Gastrocnemius medialis (tissue), 4 donors: ENCODE data around the gene KMT2E. TPM values are rescaled to one million over a fixed set of nuclear protein-coding genes. Genes with fewer than 3 reads are reported as not detected.

ENCODE experiments used
- ATAC-seq, 2 donors: fragments of 150-250 bp; one replicate each; pipeline ENCODE4 v1.9.1; 2016
- DNase-seq, 2 donors: peaks; one replicate each; pipeline ENCODE4 v3.0.0-alpha.2; 2019
- H3K27ac ChIP-seq, 4 donors: fragments of 200-600 bp; sonication (generic); 1 replicate in 1 of 4; 2 replicates in 3 of 4; pipeline ENCODE4 v1.5.1; 2016 to 2018; ENCODE audit warnings: mild to moderate bottlenecking in 2 of 4, moderate library complexity in 1 of 4
- H3K27me3 ChIP-seq, 3 donors: fragments of 200-600 bp; sonication (generic) in 2 of 3; 1 replicate in 1 of 3; 2 replicates in 2 of 3; pipeline versions ENCODE4 v1.5.1 to v1.6.0; 2016 to 2019; ENCODE audit warnings: mild to moderate bottlenecking in 1 of 3, moderate library complexity in 1 of 3
- H3K36me3 ChIP-seq, 2 donors: fragments of 200-600 bp; sonication (generic) in 1 of 2; one replicate each; pipeline ENCODE4 v1.5.1; 2017 to 2018
- H3K4me1 ChIP-seq, 2 donors: fragments of 200-600 bp; sonication (generic) in 1 of 2; one replicate each; pipeline ENCODE4 v1.5.1; 2016 to 2017; ENCODE audit warnings: mild to moderate bottlenecking in 2 of 2
- H3K4me3 ChIP-seq, 4 donors: fragments of 200-600 bp; sonication (generic) in 3 of 4; 1 replicate in 1 of 4; 2 replicates in 3 of 4; pipeline ENCODE4 v1.5.1; 2016 to 2019; ENCODE audit warnings: mild to moderate bottlenecking in 2 of 4
- H3K9me3 ChIP-seq, 3 donors: fragments of 200-600 bp; sonication (generic) in 2 of 3; 1 replicate in 1 of 3; 2 replicates in 2 of 3; pipeline ENCODE4 v1.5.1; 2016 to 2019
- CTCF ChIP-seq, 5 experiments: fragments of 450-650 bp in 3 of 5; fragments of 200-600 bp in 2 of 5; sonication (generic) in 2 of 5; IDR thresholded peaks in 4 of 5; conservative IDR thresholded peaks in 1 of 5; 1 replicate in 4 of 5; 2 replicates in 1 of 5; pipeline ENCODE4 v1.5.1; 2016 to 2019; ENCODE audit warnings: antibody characterized with exemption in 5 of 5, mild to moderate bottlenecking in 3 of 5, moderate library complexity in 3 of 5
- POLR2A ChIP-seq, 2 donors: fragments of 450-650 bp; IDR thresholded peaks; one replicate each; pipeline ENCODE4 v1.6.1; 2017; ENCODE audit warnings: antibody characterized with exemption in 2 of 2, mild to moderate bottlenecking in 2 of 2, moderate library complexity in 2 of 2
- in situ Hi-C, 4 donors: fragments of 200-750 bp; cut with MboI; loops; one replicate each; pipeline versions ENCODE4 v1.15.0 to v1.8.0; 2017; ENCODE audit warnings: low sequenced_read_pairs in 4 of 4
- intact Hi-C: fragments of 100-400 bp; cut with DNase I; formaldehyde crosslinking; loops from one replicate; pipeline ENCODE4 v1.15.1; 2023; ENCODE audit warnings: low total_unique reads
- total RNA-seq, 4 donors: library from RNA; depleted of rRNA; stranded (reverse); fragments of >200 nt; gene quantifications; one replicate each; pipeline versions ENCODE4 v1.1.0 to v1.2.3, GENCODE V29; 2016

Gene KMT2E
- total RNA-seq, 4 donors from 2014 or later: 29.7 to 72.1 (median 38.0) TPM

GRCh38 chr7:105127179-105127578 lies 113.2 kb downstream of the KMT2E start:
- ATAC-seq: peak; percentile 80 to 91
- in situ Hi-C loops: no loop called here
- Histone ChIP-seq H3K4me3 (no peak overlapping the region), H3K27ac (peak overlapping the region; percentile 11 to 69 (median 60)), H3K36me3 (peaks cover 0 to 33% of the 10 kb centered on the region in 2 donors), H3K27me3 (no peaks in the 10 kb centered on the region), H3K9me3 (no peaks in the 10 kb centered on the region), H3K4me1 (peaks cover 11 to 13% of the 10 kb centered on the region in 2 donors)
- DNase-seq: peak in 1 of 2 donors; percentile 46
- intact Hi-C loops: no loop called here
- TF ChIP-seq CTCF (IDR thresholded peaks at IDR 0.05 in 4 of 5, conservative IDR thresholded peaks at IDR 0.05 in 1 of 5): no peak
- TF ChIP-seq POLR2A (IDR thresholded peaks at IDR 0.05): no peak

GRCh38 chr7:105130048-105130447 lies 116.0 kb downstream of the KMT2E start:
- Histone ChIP-seq H3K4me1 (peaks cover 11 to 13% of the 10 kb centered on the region in 2 donors), H3K4me3 (no peak overlapping the region), H3K36me3 (peaks cover 0 to 36% of the 10 kb centered on the region in 2 donors), H3K27ac (no peak overlapping the region), H3K9me3 (no peaks in the 10 kb centered on the region), H3K27me3 (no peaks in the 10 kb centered on the region)
- in situ Hi-C loops: no loop called here
- no peak for DNase-seq
- intact Hi-C loops: loop anchor here (5.0 kb wide), 1 partner anchor 207 kb away; no protein-coding TSS in a partner anchor
- peak in 1 of 2 donors; percentile 55 for ATAC-seq
- TF ChIP-seq POLR2A (IDR thresholded peaks at IDR 0.05) (no peak), CTCF (IDR thresholded peaks at IDR 0.05 in 4 of 5, conservative IDR thresholded peaks at IDR 0.05 in 1 of 5) (no peak)

GRCh38 chr7:105130580-105130979 lies 116.6 kb downstream of the KMT2E start:
- Histone ChIP-seq H3K27me3 (no peaks in the 10 kb centered on the region), H3K4me3 (no peak overlapping the region), H3K9me3 (no peaks in the 10 kb centered on the region), H3K27ac (no peak overlapping the region), H3K4me1 (peaks cover 11 to 13% of the 10 kb centered on the region in 2 donors), H3K36me3 (peaks cover 0 to 30% of the 10 kb centered on the region in 2 donors)
- TF ChIP-seq CTCF (IDR thresholded peaks at IDR 0.05 in 4 of 5, conservative IDR thresholded peaks at IDR 0.05 in 1 of 5) (no peak), POLR2A (IDR thresholded peaks at IDR 0.05) (no peak)
- ATAC-seq (no peak), DNase-seq (no peak)
- intact Hi-C loops (loop anchor here (5.0 kb wide), 1 partner anchor 207 kb away; no protein-coding TSS in a partner anchor), in situ Hi-C loops (no loop called here)

- in situ Hi-C loops (no loop called here), intact Hi-C loops (loop anchor here (5.0 kb wide), 1 partner anchor 206 kb away; no protein-coding TSS in a partner anchor)
- H3K4me1 ChIP-seq: peaks cover 13% of the 10 kb centered on the region in 2 donors
- peaks cover 0 to 25% of the 10 kb centered on the region in 2 donors for H3K36me3 ChIP-seq
- no peaks in the 10 kb centered on the region for H3K27me3 ChIP-seq
- no peak for ATAC-seq
- DNase-seq: no peak
- no peaks in the 10 kb centered on the region for H3K9me3 ChIP-seq
- H3K27ac ChIP-seq: no peak overlapping the region
- TF ChIP-seq CTCF (IDR thresholded peaks at IDR 0.05 in 4 of 5, conservative IDR thresholded peaks at IDR 0.05 in 1 of 5): no peak
- no peak for TF ChIP-seq POLR2A (IDR thresholded peaks at IDR 0.05)
- no peak overlapping the region for H3K4me3 ChIP-seq
Observed at GRCh38 chr7:105131033-105131656, 117.1 kb downstream of the KMT2E start.
